Astrocyte (in vitro differentiated cells and primary cell): Measurements from ENCODE around the gene SYNE1. TPM values are rescaled to one million over a fixed set of nuclear protein-coding genes. Genes with fewer than 3 reads are reported as not detected.

ENCODE experiments used
- DNase-seq: peaks from one replicate; pipeline ENCODE4 v3.0.0-alpha.2; 2010; ENCODE audit warnings: low read depth
- FAIRE-seq: peaks from 2 replicates; lab custom pipeline; 2011; peaks lifted over from hg19 to GRCh38; lab: Jason Lieb, UNC
- H2AFZ ChIP-seq: 2 replicates; pipeline ENCODE4 v1.6.0; 2012; ENCODE audit warnings: low read depth, low read length, inconsistent platforms
- H3K27ac ChIP-seq: 2 replicates; pipeline ENCODE4 v1.5.1; 2011; ENCODE audit warnings: low read depth, low read length, inconsistent platforms
- H3K27me3 ChIP-seq: 2 replicates; pipeline ENCODE4 v1.6.0; 2011; ENCODE audit warnings: low read length, inconsistent platforms; ENCODE audit not compliant: insufficient read depth
- H3K36me3 ChIP-seq: 2 replicates; pipeline ENCODE4 v1.5.1; 2011; ENCODE audit warnings: low read length, inconsistent platforms; ENCODE audit not compliant: insufficient read depth
- H3K4me1 ChIP-seq: 2 replicates; pipeline ENCODE4 v1.5.1; 2011; ENCODE audit warnings: low read length, inconsistent platforms; ENCODE audit not compliant: insufficient read depth
- H3K4me2 ChIP-seq: 2 replicates; pipeline ENCODE4 v1.6.0; 2012; ENCODE audit warnings: low read length, inconsistent platforms
- H3K4me3 ChIP-seq: 2 replicates; pipeline ENCODE4 v1.5.1; 2011; ENCODE audit warnings: low read depth, mild to moderate bottlenecking, low read length, inconsistent platforms; ENCODE audit not compliant: insufficient read depth
- H3K79me2 ChIP-seq: 2 replicates; pipeline ENCODE4 v1.6.0; 2012; ENCODE audit warnings: mild to moderate bottlenecking, low read length, inconsistent platforms; ENCODE audit not compliant: insufficient read depth
- H3K9ac ChIP-seq: 2 replicates; pipeline ENCODE4 v1.6.0; 2012; ENCODE audit warnings: mild to moderate bottlenecking, low read length, inconsistent platforms
- H3K9me3 ChIP-seq: 2 replicates; pipeline ENCODE4 v1.5.1; 2012; ENCODE audit warnings: low read depth, mild to moderate bottlenecking, low read length, inconsistent platforms; ENCODE audit not compliant: insufficient read depth
- H4K20me1 ChIP-seq: 2 replicates; pipeline ENCODE4 v1.6.0; 2012; ENCODE audit warnings: low read length, inconsistent platforms; ENCODE audit not compliant: insufficient read depth
- H3K27ac Mint-ChIP-seq: one replicate; pipeline ENCODE4 v1.8.0; 2021; ENCODE audit warnings: mild to moderate bottlenecking, mixed read lengths; ENCODE audit not compliant: unreplicated experiment
- H3K27me3 Mint-ChIP-seq: one replicate; pipeline ENCODE4 v1.8.0; 2021; ENCODE audit warnings: low read depth, mixed read lengths; ENCODE audit not compliant: unreplicated experiment
- H3K36me3 Mint-ChIP-seq: one replicate; pipeline ENCODE4 v1.8.0; 2021; ENCODE audit warnings: low read depth, mixed read lengths; ENCODE audit not compliant: unreplicated experiment
- H3K4me1 Mint-ChIP-seq: one replicate; pipeline ENCODE4 v1.8.0; 2021; ENCODE audit warnings: low read depth, mixed read lengths; ENCODE audit not compliant: unreplicated experiment
- H3K4me3 Mint-ChIP-seq: one replicate; pipeline ENCODE4 v1.8.0; 2021; ENCODE audit warnings: mild to moderate bottlenecking, moderate library complexity, mixed read lengths; ENCODE audit not compliant: unreplicated experiment
- H3K9me3 Mint-ChIP-seq: one replicate; pipeline ENCODE4 v1.8.0; 2021; ENCODE audit warnings: mild to moderate bottlenecking, mixed read lengths; ENCODE audit not compliant: unreplicated experiment
- EZH2 ChIP-seq: IDR thresholded peaks from 2 replicates; pipeline ENCODE4 v1.6.1; 2012; ENCODE audit warnings: mild to moderate bottlenecking, low read length, inconsistent platforms; ENCODE audit not compliant: insufficient read depth
- total RNA-seq: library from RNA; stranded (reverse); gene quantifications from 2 replicates; pipeline ENCODE4 v1.2.1, GENCODE V29; 2021
- TF ChIP-seq, protein P1 (sequence below): IDR thresholded peaks from 2 replicates; pipeline ENCODE4 v1.5.1; 2011; ENCODE audit warnings: low read depth, mild to moderate bottlenecking, inconsistent platforms, low read length, moderate library complexity; ENCODE audit not compliant: insufficient read depth

SYNE1 gene
- total RNA-seq, 1 donor from 2014 or later = 66.5 TPM

DNA sequence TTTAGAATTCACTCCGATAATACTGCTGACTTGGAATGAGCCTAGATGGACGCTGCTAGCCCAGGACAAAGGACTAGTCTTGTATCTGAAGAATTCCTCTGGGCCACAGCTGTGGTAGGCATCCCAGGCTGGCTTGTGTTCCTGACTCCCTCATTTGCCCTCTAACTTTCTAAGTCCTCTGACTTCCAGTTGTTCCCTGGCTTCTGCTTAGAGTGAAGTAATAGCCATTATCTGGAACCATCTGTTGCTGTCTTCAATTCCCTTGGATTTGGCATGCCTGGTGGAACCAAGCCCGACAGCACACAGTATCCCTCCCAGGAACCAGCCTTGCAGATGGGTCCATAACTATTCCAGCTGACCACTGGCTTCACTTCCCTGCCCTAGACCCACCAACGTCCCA lies 376.0 kb downstream of the SYNE1 start:
- Mint-ChIP-seq H3K36me3 (peaks cover 36% of the 10 kb centered on the region), H3K27ac (no peak overlapping the region), H3K27me3 (no peaks in the 10 kb centered on the region), H3K4me1 (no peaks in the 10 kb centered on the region), H3K4me3 (no peak overlapping the region), H3K9me3 (no peaks in the 10 kb centered on the region)
- Histone ChIP-seq H4K20me1 (peaks cover 3% of the 10 kb centered on the region), H3K27ac (no peak overlapping the region), H3K79me2 (no peaks in the 10 kb centered on the region), H3K27me3 (no peaks in the 10 kb centered on the region), H3K9me3 (no peaks in the 10 kb centered on the region), H3K36me3 (peaks cover 30% of the 10 kb centered on the region), H3K4me2 (no peak overlapping the region), H3K9ac (no peak overlapping the region), H3K4me1 (no peaks in the 10 kb centered on the region), H2AFZ (no peak overlapping the region), H3K4me3 (no peak overlapping the region)
- DNase-seq = no peak
- no peak for FAIRE-seq
- TF ChIP-seq, protein P1, sequence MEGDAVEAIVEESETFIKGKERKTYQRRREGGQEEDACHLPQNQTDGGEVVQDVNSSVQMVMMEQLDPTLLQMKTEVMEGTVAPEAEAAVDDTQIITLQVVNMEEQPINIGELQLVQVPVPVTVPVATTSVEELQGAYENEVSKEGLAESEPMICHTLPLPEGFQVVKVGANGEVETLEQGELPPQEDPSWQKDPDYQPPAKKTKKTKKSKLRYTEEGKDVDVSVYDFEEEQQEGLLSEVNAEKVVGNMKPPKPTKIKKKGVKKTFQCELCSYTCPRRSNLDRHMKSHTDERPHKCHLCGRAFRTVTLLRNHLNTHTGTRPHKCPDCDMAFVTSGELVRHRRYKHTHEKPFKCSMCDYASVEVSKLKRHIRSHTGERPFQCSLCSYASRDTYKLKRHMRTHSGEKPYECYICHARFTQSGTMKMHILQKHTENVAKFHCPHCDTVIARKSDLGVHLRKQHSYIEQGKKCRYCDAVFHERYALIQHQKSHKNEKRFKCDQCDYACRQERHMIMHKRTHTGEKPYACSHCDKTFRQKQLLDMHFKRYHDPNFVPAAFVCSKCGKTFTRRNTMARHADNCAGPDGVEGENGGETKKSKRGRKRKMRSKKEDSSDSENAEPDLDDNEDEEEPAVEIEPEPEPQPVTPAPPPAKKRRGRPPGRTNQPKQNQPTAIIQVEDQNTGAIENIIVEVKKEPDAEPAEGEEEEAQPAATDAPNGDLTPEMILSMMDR = no peak
- no peak for TF ChIP-seq EZH2

DNA sequence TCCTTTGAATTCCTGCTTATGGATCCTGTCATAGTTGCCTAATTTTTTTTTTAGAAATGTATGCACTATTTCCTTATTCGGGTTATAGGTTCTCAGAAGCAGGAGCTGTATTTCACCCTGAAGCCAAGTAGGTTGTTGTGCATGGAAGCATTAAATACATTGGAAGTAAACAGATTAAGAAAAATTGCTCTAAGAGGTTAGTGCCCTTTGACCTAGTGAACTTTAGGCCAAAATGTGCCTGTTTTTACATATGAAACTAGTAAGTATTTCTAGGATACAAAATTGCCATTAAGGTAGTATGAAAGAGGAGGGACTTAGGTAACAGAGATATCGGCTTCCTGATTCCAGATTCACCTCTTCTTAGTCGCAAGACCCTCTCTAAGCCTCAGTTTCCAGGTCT lies 377.9 kb downstream of the SYNE1 start:
- Mint-ChIP-seq H3K4me1 (no peaks in the 10 kb centered on the region), H3K4me3 (no peak overlapping the region), H3K9me3 (no peaks in the 10 kb centered on the region), H3K27ac (no peak overlapping the region), H3K36me3 (peaks cover 32% of the 10 kb centered on the region), H3K27me3 (no peaks in the 10 kb centered on the region)
- no peak overlapping the region for H2AFZ ChIP-seq
- H3K27me3 ChIP-seq = no peaks in the 10 kb centered on the region
- peaks cover 3% of the 10 kb centered on the region for H4K20me1 ChIP-seq
- no peak overlapping the region for H3K4me3 ChIP-seq
- TF ChIP-seq EZH2 = no peak
- TF ChIP-seq, protein P1 = no peak
- no peak for DNase-seq
- no peaks in the 10 kb centered on the region for H3K79me2 ChIP-seq
- no peak overlapping the region for H3K4me2 ChIP-seq
- no peak overlapping the region for H3K27ac ChIP-seq
- H3K4me1 ChIP-seq = no peaks in the 10 kb centered on the region
- FAIRE-seq = peak; percentile 26
- H3K9ac ChIP-seq = no peak overlapping the region
- H3K36me3 ChIP-seq = peaks cover 44% of the 10 kb centered on the region
- H3K9me3 ChIP-seq = no peaks in the 10 kb centered on the region

DNA sequence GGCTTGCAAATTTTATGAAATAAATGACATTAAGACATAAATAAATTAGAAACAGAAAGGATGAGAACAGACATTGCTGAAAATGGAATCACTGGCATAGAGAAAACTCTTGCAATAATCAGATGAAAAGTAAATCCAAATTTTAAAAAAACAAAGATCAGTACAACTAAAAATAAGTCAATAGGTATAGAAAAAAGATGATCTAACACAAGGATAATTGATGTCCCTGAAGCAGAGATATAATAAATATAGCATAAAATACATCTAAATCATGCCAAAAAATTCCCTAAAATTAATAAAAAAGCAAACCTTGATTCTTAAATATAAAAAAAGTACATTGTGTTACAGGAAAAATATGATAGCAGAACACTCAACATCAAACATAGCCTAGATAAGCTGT lies 379.6 kb downstream of the SYNE1 start:
- no peaks in the 10 kb centered on the region for H3K9me3 ChIP-seq
- no peak overlapping the region for H3K9ac ChIP-seq
- H4K20me1 ChIP-seq = peaks cover 3% of the 10 kb centered on the region
- Mint-ChIP-seq H3K36me3 (peaks cover 24% of the 10 kb centered on the region), H3K4me1 (no peaks in the 10 kb centered on the region), H3K4me3 (no peak overlapping the region), H3K9me3 (no peaks in the 10 kb centered on the region), H3K27ac (no peak overlapping the region), H3K27me3 (no peaks in the 10 kb centered on the region)
- no peaks in the 10 kb centered on the region for H3K27me3 ChIP-seq
- FAIRE-seq (no peak), DNase-seq (no peak)
- H3K4me1 ChIP-seq = no peaks in the 10 kb centered on the region
- no peak for TF ChIP-seq EZH2
- TF ChIP-seq, protein P1 = no peak
- no peak overlapping the region for H3K4me3 ChIP-seq
- no peak overlapping the region for H3K27ac ChIP-seq
- H2AFZ ChIP-seq = no peak overlapping the region
- no peaks in the 10 kb centered on the region for H3K79me2 ChIP-seq
- H3K4me2 ChIP-seq = no peak overlapping the region
- peaks cover 47% of the 10 kb centered on the region for H3K36me3 ChIP-seq
